HuH-7 (cell line): Measurements from ENCODE around the gene PCDHB5.
"Not testable (repeated sequence)": the region's sequence is repeated elsewhere in the genome, so short reads cannot be mapped to it uniquely, and the experiment has no call there.

ENCODE experiments used
- DNase-seq: peaks from one replicate; pipeline ENCODE4 v3.0.0; 2011; ENCODE audit warnings: low spot score

Gene PCDHB5

GRCh38 chr5:141152096-141152495 is 17.1 kb downstream of the PCDHB5 start:
- not testable (repeated sequence) for DNase-seq

GRCh38 chr5:141155540-141156374 is 20.8 kb downstream of the PCDHB5 start:
- DNase-seq = peak; percentile 46

- DNase-seq = not testable (repeated sequence)
Observed at GRCh38 chr5:141157356-141157755, 22.4 kb downstream of the PCDHB5 start.

- DNase-seq = not testable (repeated sequence)
Observed at GRCh38 chr5:141157901-141158300, 22.9 kb downstream of the PCDHB5 start.

- peak; percentile 50 for DNase-seq
Observed at GRCh38 chr5:141172381-141173204, 37.6 kb downstream of the PCDHB5 start, which contains the start of gene PCDHB7. Gene PCDHB7 (plus strand): TSS chr5:141172644. CDS start chr5:141172836, 192 bp downstream.

- DNase-seq = not testable (repeated sequence)
Observed at GRCh38 chr5:141174291-141175104, 39.5 kb downstream of the PCDHB5 start.

GRCh38 chr5:141175933-141176332 is 40.9 kb downstream of the PCDHB5 start:
- no peak for DNase-seq

GRCh38 chr5:141177577-141178191 is 42.7 kb downstream of the PCDHB5 start, which contains the start of gene PCDHB8:
Gene PCDHB8 (plus strand): TSS chr5:141177790. CDS start chr5:141178035, 245 bp downstream.
- DNase-seq = peak; percentile 90

- not testable (repeated sequence) for DNase-seq
Observed at GRCh38 chr5:141179371-141179770, 44.4 kb downstream of the PCDHB5 start.

- not testable (repeated sequence) for DNase-seq
Observed at GRCh38 chr5:141179876-141180275, 44.9 kb downstream of the PCDHB5 start.

- DNase-seq = no peak
Observed at GRCh38 chr5:141180313-141180712, 45.3 kb downstream of the PCDHB5 start.

- no peak for DNase-seq
Observed at GRCh38 chr5:141182248-141182647, 47.2 kb downstream of the PCDHB5 start, which contains the start of gene PCDHB16. Gene PCDHB16 (plus strand): TSS chr5:141182387. CDS start chr5:141182560, 173 bp downstream.

- not testable (repeated sequence) for DNase-seq
Observed at GRCh38 chr5:141184117-141184855, 49.3 kb downstream of the PCDHB5 start.

GRCh38 chr5:141186897-141187512 is 52.0 kb downstream of the PCDHB5 start, which contains the start of gene PCDHB9:
Gene PCDHB9 (plus strand): TSS chr5:141187161. CDS start chr5:141187319, 158 bp downstream.
- DNase-seq = peak; percentile 63
